Activated T-helper 9 cell treated with anti-CD3 and anti-CD28 coated beads, Interleukin-2, amount 50 U/mL, for 16 hours (primary cell): ENCODE results near the gene ATP1B1.
"Not testable (repeated sequence)": the region's sequence is repeated elsewhere in the genome, so short reads cannot be mapped to it uniquely, and the experiment has no call there.

Experiments
- DNase-seq: peaks from one replicate; pipeline ENCODE4 v3.0.0-alpha.2; 2020; ENCODE audit warnings: low read depth

Gene ATP1B1

GRCh38 chr1:169115891-169116585 is 9.5 kb downstream of the ATP1B1 start:
- DNase-seq = no peak

- DNase-seq = no peak
Measured at GRCh38 chr1:169117014-169117413, 10.5 kb downstream of the ATP1B1 start.

- no peak for DNase-seq
Measured at GRCh38 chr1:169117599-169117998, 11.1 kb downstream of the ATP1B1 start.

GRCh38 chr1:169118227-169118626 is 11.7 kb downstream of the ATP1B1 start:
- DNase-seq = no peak

GRCh38 chr1:169119405-169119804 is 12.9 kb downstream of the ATP1B1 start:
- DNase-seq = no peak

- no peak for DNase-seq
Measured at GRCh38 chr1:169120066-169120465, 13.6 kb downstream of the ATP1B1 start.

GRCh38 chr1:169121146-169121923 is 14.8 kb downstream of the ATP1B1 start:
- DNase-seq = no peak

- no peak for DNase-seq
Measured at GRCh38 chr1:169122976-169123375, 16.5 kb downstream of the ATP1B1 start.

- DNase-seq = no peak
Measured at GRCh38 chr1:169124459-169124858, 18.0 kb downstream of the ATP1B1 start.

- not testable (repeated sequence) for DNase-seq
Measured at GRCh38 chr1:169125597-169125996, 19.1 kb downstream of the ATP1B1 start.

- no peak for DNase-seq
Measured at GRCh38 chr1:169126335-169126734, 19.8 kb downstream of the ATP1B1 start.

GRCh38 chr1:169127305-169127704 is 20.8 kb downstream of the ATP1B1 start:
- no peak for DNase-seq

GRCh38 chr1:169128562-169128961 is 22.1 kb downstream of the ATP1B1 start:
- DNase-seq = no peak

GRCh38 chr1:169129109-169129784 is 22.8 kb downstream of the ATP1B1 start:
- no peak for DNase-seq

GRCh38 chr1:169130683-169131082 is 24.2 kb downstream of the ATP1B1 start:
- no peak for DNase-seq

- DNase-seq = no peak
Measured at GRCh38 chr1:169132512-169133227, 26.2 kb downstream of the ATP1B1 start.

- DNase-seq = no peak
Measured at GRCh38 chr1:169133228-169133576, 26.7 kb downstream of the ATP1B1 start.

GRCh38 chr1:169133801-169134502 is 27.5 kb downstream of the ATP1B1 start:
- DNase-seq = no peak

- no peak for DNase-seq
Measured at GRCh38 chr1:169137357-169137756, 30.9 kb downstream of the ATP1B1 start.

- DNase-seq = no peak
Measured at GRCh38 chr1:169138866-169139670, 32.6 kb downstream of the ATP1B1 start.

- no peak for DNase-seq
Measured at GRCh38 chr1:169141356-169141755, 34.9 kb downstream of the ATP1B1 start.
